Measurements from ENCODE around the gene HDGFL1.

Gene HDGFL1

GRCh38 chr6:22579439-22579838 lies 10.1 kb downstream of the HDGFL1 start:
- TF ChIP-seq CTCF (conservative IDR thresholded peaks at IDR 0.05; ENCODE audit: low read depth, low read length): no peak
- H3K4me1 ChIP-seq (ENCODE audit: low read depth, poor library complexity, severe bottlenecking): peaks cover 36% of the 10 kb centered on the region
- H3K9ac ChIP-seq: no peak overlapping the region
- H3K4me3 ChIP-seq (IDR thresholded peaks at IDR 0.05; ENCODE audit: insufficient read depth, low read depth, low read length): no peak overlapping the region
- no peaks in the 10 kb centered on the region for H3K27me3 ChIP-seq (ENCODE audit: insufficient read depth, low read depth)
- H2AFZ ChIP-seq (ENCODE audit: low read depth): no peak overlapping the region
- H4K20me1 ChIP-seq (ENCODE audit: insufficient read depth): no peaks in the 10 kb centered on the region
- H3K79me2 ChIP-seq (ENCODE audit: insufficient read depth, low read depth): no peaks in the 10 kb centered on the region
- no peak overlapping the region for H3K4me2 ChIP-seq
- no peak overlapping the region for H3K27ac ChIP-seq
- H3K36me3 ChIP-seq (ENCODE audit: insufficient read depth): no peaks in the 10 kb centered on the region

- TF ChIP-seq CTCF (conservative IDR thresholded peaks at IDR 0.05; ENCODE audit: low read depth, low read length): no peak
- H3K36me3 ChIP-seq (ENCODE audit: insufficient read depth): no peaks in the 10 kb centered on the region
- no peak overlapping the region for H3K4me3 ChIP-seq (IDR thresholded peaks at IDR 0.05; ENCODE audit: insufficient read depth, low read depth, low read length)
- H2AFZ ChIP-seq (ENCODE audit: low read depth): no peak overlapping the region
- H3K27me3 ChIP-seq (ENCODE audit: insufficient read depth, low read depth): no peaks in the 10 kb centered on the region
- no peak overlapping the region for H3K9ac ChIP-seq
- no peak overlapping the region for H3K4me2 ChIP-seq
- no peak overlapping the region for H3K27ac ChIP-seq
- no peaks in the 10 kb centered on the region for H3K79me2 ChIP-seq (ENCODE audit: insufficient read depth, low read depth)
- H4K20me1 ChIP-seq (ENCODE audit: insufficient read depth): no peaks in the 10 kb centered on the region
- peaks cover 42% of the 10 kb centered on the region for H3K4me1 ChIP-seq (ENCODE audit: low read depth, poor library complexity, severe bottlenecking)
Measured at GRCh38 chr6:22580337-22580736, 11.0 kb downstream of the HDGFL1 start.

GRCh38 chr6:22582417-22583205 lies 13.2 kb downstream of the HDGFL1 start:
- H3K4me2 ChIP-seq: peak overlapping the region; percentile 67
- no peak for TF ChIP-seq CTCF (conservative IDR thresholded peaks at IDR 0.05; ENCODE audit: low read depth, low read length)
- no peaks in the 10 kb centered on the region for H3K79me2 ChIP-seq (ENCODE audit: insufficient read depth, low read depth)
- H3K27ac ChIP-seq: peak overlapping the region; percentile 81
- peak overlapping the region; percentile 53 for H2AFZ ChIP-seq (ENCODE audit: low read depth)
- H4K20me1 ChIP-seq (ENCODE audit: insufficient read depth): no peaks in the 10 kb centered on the region
- H3K4me3 ChIP-seq (IDR thresholded peaks at IDR 0.05; ENCODE audit: insufficient read depth, low read depth, low read length): no peak overlapping the region
- peak overlapping the region; percentile 37; the same call in 1 of the 2 replicates for H3K9ac ChIP-seq
- H3K36me3 ChIP-seq (ENCODE audit: insufficient read depth): no peaks in the 10 kb centered on the region
- H3K27me3 ChIP-seq (ENCODE audit: insufficient read depth, low read depth): no peaks in the 10 kb centered on the region
- H3K4me1 ChIP-seq (ENCODE audit: low read depth, poor library complexity, severe bottlenecking): peaks cover 42% of the 10 kb centered on the region

GRCh38 chr6:22583230-22583629 lies 13.9 kb downstream of the HDGFL1 start:
- Histone ChIP-seq H3K27me3 (ENCODE audit: insufficient read depth, low read depth) (no peaks in the 10 kb centered on the region), H3K4me3 (IDR thresholded peaks at IDR 0.05; ENCODE audit: insufficient read depth, low read depth, low read length) (no peak overlapping the region), H3K27ac (peak overlapping the region; percentile 81), H2AFZ (ENCODE audit: low read depth) (peak overlapping the region; percentile 53), H4K20me1 (ENCODE audit: insufficient read depth) (no peaks in the 10 kb centered on the region), H3K4me2 (peak overlapping the region; percentile 67), H3K4me1 (ENCODE audit: low read depth, poor library complexity, severe bottlenecking) (peaks cover 42% of the 10 kb centered on the region), H3K79me2 (ENCODE audit: insufficient read depth, low read depth) (no peaks in the 10 kb centered on the region), H3K9ac (peak overlapping the region; percentile 37; the same call in 1 of the 2 replicates), H3K36me3 (ENCODE audit: insufficient read depth) (no peaks in the 10 kb centered on the region)
- TF ChIP-seq CTCF (conservative IDR thresholded peaks at IDR 0.05; ENCODE audit: low read depth, low read length): no peak

Measured in KMS-11 (cell line).